NCI-H2227 (cell line): Measurements from ENCODE around the gene RMP24.
"Not testable (repeated sequence)": the region's sequence is repeated elsewhere in the genome, so short reads cannot be mapped to it uniquely, and the experiment has no call there.

Experiments used
- DNase-seq: peaks from one replicate; lab custom pipeline; 2025; ENCODE audit not compliant: unreplicated experiment; lab: John Stamatoyannopoulos, UW

RMP24 gene

DNA sequence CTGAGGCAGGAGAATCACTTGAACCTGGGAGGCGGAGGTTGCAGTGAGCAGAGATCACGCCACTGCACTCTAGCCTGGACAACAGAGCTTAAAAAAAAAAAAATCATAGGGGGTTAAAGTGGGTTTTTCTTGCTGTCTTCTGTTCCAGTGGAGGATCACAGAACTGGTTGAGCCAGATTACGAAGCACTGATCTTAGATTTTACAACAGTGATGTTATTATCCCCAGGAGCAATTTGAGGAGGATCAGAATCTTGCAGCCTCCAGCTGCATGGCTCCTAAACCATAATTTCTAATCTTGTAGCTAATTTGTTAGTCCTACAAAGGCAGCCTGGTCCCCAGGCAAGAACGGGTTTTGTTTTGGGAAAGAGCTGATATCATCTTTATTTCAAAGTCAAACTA is 4.6 kb upstream of the RMP24 start:
- not testable (repeated sequence) for DNase-seq

DNA sequence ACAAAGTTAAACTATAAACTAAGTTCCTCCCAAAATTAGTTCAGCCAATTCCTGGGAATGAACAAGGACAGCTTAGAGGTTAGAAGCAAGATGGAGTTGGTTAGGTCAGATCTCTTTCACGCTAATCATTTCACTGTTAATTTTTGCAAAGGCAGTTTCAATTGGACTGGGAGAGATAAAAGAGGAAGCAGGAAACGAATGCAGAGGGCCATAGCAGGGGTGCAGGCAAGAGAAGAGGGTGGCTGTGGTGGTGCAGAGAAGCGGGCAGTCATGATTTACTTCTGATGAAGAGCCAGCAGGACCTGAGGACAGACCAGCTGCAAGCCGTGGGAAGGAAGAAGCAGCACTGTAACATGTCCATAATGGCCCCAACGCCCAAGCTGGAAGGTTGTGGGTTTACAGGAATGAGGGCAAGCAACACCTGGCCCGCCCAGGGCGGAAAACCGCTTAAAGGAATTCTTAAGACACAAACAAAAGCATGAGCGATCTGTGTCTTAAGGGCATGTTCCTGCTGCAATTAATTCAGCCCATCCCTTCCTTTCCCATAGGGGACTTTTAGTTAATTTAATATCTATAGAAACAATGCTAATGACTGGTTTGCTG is 4.1 kb upstream of the RMP24 start:
- no peak for DNase-seq

DNA sequence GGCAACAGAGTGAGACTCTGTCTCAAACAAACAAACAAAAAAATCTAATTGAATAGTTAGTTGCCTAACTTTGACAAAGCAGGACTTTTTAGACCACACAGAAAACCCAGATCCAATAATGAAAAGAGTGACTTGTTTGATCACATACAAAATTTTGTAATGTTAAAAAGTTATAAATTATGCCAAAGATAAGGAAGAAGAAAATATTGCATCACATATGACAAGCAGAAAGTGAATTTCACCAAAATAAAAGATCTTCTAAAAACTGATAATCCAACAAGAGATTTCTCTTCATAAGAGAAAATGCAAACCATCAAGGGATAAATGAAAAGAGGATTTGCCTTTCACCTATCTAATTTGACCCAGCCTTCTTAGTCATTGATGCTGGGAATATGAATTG is 2.8 kb upstream of the RMP24 start:
- no peak for DNase-seq

DNA sequence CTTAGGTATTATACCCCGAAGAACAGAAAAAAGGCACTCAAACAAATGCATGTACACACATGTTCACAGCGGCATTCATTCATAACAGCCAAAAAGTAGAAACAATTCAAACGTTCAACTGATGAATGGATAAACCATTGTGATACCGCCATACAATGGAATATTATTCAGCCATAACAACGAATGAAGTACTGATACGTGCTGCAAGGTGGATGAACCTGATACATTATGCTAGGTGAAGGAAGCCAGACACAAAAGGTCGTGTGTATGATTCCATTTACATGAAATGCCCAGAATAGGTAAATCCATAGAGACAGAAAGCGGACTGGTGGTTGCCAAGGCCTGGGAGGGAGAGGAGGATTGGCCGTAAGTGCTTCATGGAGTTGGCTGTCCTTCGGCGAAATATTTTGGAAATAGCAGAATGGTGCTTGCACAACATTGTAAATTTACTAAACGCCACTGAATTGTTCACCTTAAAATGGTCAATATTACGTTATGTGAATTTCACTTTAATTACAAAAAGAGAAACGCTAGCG is 750 bp upstream of the RMP24 start:
- no peak for DNase-seq

DNA sequence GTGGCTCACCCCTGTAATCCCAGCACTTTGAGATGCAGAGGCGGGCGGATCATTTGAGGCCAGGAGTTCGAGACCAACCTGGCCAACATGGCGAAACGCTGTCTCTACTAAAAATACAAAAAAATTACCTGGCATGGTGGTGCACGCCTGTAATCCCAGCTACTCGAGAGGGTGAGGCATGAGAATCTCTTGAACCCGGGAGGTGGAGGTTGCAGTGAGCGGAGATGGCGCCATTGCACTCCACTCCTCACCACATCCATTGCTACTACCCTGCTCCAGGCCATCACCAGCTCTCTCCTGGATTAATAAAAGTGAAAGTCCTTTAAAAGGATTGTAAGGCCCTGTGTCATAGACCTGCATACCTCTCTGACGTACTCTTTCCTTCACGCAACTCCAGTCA is 1.2 kb downstream of the RMP24 start:
- no peak for DNase-seq

DNA sequence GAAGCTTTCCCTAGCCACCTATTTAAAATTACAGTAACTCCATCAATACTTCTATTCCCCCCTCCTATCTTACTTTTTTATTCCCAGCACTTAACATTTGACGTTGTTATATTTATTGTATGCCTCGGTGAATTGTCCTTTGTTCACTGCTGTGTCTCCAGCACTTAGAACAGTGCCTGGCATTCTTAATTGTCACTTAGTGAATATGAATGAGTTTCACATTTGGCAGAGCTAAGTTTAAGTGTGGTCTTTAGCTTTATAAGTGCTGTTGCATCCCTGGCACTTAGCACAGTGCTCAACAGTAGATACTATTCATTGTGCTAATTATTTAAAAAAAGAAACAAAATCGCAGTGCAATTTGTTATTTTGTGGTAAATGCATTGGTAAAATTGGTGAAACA is 1.7 kb downstream of the RMP24 start:
- no peak for DNase-seq

DNA sequence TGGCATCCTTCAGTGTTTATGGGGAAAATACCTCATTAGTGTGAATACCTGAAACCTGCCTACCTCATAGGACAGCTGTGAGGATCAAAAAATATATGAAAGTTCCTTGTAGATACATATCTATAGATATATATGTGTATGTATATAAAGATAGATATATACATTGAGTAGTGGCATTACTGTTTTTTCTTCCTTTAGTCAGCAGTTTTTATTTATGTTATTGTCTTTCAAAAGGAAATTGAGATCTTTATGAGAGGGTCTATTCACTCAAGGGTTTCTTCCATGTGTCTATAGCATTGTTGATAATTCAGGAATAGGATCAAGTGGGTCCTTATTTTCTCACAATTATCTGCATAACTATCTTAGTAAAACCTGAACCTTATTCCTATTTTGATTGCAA is 6.6 kb downstream of the RMP24 start:
- no peak for DNase-seq

DNA sequence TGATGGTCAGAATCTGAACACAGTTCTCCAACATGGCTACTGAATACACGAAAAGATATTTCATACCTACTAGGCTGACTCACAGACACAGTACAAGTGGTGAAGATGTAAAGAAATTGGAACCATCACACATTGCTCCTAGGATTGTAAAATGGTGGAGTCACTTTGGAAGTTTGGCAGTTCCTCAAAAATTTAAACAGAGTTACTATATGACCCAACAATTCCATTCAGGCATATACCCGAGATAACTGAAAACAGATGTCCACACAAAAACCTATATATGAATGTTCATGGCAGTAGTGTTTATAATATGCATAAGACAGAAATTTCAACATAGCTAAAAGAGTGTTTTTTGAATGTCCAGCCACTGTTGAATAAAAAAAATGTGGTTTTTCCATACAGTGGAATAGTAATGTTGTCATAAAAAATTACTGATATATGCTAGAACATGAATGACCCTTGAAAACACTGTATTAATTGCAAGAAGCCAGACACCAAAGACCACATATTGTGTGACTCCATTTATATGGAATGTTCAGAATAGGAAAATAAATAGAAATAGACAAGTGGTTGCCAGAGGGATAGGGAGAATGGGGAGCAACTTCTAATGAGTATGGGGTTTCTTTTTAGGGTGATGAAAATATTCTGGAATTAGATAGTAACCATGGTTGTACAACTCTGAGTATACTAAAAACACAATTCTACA is 10.1 kb downstream of the RMP24 start:
- no peak for DNase-seq

DNA sequence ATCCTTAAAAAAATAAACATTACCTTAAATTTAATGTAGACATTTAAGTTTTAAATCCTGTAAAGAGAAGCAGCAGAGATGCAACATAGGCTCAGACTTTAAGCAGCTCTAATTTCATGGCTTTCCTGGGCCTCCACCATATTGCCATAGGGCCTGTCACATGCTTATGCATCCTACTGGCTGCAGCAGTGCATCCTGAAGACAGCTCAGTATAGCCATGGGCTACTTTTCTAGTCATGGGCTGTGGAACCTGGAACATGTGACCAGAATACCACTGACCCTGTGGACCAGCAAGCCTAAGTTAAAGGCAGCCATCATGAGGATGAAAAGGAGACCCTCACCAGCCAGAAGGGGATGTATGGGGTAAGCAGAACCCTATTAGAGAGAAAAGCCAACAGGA is 10.7 kb downstream of the RMP24 start:
- no peak for DNase-seq

DNA sequence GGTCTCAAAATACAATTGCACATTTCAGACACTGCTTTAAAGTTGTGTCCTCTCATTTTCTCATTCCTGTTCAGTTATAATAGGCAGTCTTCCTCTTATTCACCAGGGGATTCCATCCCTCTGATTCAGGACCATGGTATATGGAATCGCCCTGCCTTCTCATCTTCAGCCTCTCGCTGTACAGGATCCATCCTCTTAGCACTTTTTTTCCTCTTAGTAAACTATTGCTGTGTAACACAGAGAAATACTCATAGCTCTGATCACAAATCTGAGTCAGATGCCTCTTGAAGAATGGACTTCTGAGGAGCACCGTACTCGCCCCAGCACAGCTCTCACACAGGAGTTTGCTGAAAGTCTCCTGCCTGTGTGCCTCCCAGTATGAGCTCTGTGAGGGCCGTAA is 11.3 kb downstream of the RMP24 start:
- DNase-seq: no peak

DNA sequence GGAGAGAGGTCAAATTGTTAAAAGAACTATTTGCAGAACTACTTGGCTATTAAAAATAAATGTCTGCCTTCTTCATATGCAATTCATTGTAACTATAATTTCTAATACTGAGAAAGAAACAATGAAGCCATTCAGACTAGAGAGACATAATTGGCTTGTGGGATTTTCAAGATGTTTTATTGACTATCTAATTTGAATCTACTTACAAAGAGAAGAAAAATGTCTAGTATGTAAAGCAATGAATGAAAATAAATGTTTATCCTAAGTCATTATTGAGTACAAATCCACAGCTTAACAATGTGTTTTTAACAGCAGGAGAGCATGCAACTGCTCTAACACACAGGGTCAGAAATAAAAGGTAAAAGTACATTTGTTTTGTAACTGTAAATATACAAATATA is 19.2 kb downstream of the RMP24 start:
- no peak for DNase-seq

DNA sequence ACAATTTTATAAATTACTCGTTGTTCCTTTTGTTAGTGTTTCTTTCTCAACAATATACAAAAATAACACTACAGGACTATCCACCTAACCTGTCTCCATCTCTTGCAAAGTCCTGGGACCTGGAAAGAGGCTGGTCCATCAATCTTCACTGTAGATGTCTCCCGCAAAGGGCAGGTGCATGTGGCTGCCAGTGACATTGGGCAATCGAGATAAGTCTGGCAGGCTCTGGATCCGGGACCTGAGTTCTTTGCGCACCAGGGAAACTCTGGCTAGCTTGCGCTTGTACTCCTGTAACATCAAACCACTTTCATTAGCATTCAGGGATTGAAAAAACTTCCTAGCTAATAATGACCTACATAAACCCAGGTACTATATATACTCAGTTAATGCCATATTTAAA is 20.5 kb downstream of the RMP24 start:
- no peak for DNase-seq

DNA sequence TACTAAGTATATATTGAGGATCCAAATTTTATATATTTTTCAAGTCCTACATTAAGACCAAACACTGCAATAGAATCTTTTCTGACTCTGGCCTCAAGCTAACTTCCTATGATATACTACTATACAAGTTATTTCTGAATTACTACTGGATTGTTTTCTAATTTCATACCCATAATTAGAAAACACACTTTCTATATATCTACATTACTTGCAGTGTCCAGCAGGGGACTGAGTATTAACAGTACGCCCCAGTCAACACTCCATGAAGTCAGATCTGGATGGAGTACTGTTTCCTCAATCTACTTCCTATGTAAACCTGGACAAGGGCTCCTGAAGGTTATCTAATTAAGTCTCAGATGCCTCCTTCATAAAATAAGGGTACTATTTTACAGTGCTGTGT is 26.5 kb downstream of the RMP24 start:
- DNase-seq: no peak

DNA sequence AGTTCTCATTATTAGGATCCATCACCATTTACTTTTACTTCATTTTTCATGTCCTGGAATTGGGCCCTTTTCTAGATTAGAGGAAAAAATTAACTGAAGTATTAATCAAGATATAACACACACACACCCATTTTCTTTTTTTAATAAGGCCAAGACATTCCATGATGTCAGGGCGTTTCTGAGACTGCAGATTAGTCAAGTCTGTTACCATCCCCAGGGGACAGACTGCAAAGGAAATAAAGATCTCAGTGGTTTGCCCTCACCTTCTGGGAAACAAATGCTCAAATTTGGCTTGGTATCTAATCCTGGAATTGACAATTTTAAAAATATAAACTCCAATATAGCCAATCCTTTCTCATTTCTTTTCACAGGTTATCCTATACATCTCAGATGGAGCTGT is 27.4 kb downstream of the RMP24 start:
- DNase-seq: no peak

DNA sequence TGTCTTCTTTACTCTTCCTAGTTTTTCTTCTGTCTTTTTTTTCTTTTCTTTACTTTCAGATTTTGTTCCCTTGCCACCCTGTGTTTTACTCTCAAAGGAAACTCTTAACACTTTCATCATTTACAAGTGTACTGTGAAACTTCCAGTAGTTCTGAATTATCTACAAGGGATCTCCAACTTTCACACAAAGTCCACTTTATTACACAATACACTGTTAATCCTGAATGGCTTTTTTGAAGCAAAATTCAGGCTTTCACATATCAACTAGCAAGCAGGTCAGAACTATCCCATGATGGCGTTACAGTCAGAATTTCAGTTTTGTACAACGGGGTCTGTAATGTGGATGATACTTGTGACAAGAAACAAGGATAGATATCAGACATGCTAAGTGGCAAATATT is 34.5 kb downstream of the RMP24 start:
- no peak for DNase-seq

DNA sequence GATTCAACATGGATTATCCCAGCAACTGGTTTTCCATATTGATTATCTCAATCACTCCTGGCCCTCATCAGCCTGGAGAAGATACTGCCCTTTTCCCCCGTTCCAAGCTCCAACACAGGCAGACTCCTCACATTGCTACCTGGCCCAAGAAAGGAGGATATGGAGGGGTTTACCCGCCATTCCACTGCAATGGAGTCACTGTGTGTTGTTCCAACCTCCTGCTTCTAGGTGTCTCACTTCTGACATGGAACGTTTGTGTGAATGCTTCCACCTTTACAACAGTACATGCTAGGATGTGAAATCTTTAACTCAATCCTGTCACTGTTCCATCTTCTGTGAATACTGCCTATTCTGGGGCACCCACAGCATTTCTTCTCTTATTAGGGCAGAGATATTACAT is 36.7 kb downstream of the RMP24 start:
- DNase-seq: no peak

DNA sequence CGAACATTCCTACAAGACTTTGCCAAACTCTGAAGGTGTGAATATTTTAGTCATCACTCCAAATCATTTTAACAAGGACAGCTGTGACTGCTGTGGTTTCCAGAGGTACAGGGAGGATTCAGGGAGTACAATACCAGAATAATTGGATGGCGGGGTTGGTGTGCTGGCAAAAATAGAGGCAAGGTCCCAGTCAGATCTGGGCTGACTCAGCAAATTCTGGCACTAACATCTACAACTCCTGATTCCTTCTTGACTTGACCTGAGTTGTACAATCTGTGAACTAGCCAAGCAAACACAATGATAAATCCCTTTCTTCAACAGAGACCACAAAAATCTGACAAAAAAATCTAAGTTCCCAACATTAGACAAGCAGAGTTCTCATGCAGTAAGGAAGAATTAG is 40.4 kb downstream of the RMP24 start:
- DNase-seq: no peak

DNA sequence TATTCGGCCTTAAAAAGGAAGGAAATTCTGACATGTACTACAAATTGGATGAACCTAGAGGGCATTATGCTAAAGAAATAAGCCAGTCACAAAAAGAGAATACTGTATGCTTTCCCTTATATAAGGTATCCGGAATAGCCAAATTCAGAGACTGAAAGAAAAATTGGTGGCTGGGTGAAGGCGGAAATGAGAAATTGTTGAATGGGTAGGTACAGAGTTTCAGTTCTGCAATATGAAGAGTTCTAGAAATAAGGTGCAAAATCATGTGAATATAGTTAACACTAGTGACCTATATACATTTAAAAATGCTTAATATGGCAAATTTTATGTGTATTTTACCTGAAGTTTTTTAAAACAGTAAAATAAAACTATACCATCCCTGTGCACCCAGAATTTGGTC is 43.1 kb downstream of the RMP24 start:
- DNase-seq: no peak

DNA sequence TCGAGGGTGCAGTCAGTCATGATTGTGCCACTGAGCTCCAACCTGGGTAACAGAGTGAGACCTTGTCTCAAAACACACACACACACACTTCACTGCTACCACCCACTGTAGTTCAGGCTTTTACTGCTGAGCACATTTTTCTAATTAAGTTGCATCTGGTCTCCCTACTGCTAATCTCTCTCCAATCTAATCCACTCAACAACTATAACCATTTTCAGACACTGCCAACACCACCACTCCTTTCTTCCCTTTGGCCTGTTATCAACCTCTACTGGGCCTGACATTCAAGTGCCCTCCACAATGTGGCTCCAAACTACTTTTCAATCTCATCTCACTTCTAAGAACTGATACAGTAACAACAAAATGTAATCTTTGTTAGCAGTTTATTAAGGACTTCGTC is 44.8 kb downstream of the RMP24 start:
- DNase-seq: no peak

DNA sequence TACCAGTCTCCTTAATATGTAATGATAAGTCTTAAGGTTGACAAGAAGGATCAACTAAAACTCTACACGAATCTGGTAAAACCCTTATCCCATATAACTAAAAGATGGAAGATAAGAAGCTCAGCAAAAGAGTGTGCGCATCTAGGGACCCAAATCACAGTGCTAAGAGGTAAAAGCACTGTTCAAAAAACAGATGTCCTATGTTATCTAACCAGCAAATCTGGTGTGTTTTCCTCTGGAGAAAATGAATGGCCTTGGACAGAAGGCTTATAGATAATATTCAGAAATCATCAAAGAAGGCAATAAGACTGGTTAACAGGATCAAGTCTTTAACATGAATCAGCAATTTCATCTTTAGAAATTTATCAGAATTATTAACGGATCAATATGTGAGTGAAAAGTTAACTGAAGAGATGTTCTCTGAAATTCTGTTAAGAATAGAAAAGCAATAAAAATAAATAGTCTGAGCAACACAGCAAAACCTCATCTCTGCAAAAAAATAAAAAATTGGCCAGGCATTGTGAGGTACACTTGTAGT is 47.8 kb downstream of the RMP24 start:
- DNase-seq: no peak

DNA sequence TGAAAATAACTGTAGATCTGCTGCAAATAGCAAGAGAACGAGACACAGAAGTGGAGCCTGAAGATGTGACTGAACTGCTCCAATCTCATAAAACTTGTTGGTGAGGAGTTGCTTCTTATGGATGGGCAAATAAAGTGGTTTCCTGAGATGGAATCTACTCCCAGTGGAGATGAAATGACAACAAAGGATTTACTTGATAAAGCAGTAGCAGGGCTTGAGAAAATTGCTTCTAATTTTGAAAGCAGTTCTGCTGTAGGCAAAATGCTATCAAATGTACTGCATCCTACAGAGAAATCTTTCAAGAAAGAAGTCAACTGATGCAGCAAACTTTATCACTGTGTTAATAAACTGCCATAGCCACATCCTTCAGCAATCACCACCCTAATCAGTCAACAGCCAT is 50.9 kb downstream of the RMP24 start:
- no peak for DNase-seq

DNA sequence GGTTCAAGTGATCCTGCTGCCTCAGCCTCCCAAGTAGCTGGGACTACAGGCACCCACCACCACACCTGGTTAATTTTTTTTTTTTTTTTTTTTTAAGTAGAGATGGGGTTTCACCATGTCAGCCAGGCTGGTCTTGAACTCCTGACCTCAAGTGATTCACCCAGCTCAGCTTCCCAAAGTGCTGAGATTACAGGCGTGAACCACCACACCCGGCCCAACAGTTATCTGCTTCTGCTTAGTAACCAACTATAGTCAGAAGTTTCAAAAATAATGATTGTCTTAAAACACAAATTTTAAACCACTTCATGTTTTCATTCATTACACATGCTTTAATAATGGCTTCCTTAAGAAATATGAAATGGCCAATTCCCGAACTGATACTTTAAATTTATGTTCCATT is 51.8 kb downstream of the RMP24 start:
- not testable (repeated sequence) for DNase-seq

DNA sequence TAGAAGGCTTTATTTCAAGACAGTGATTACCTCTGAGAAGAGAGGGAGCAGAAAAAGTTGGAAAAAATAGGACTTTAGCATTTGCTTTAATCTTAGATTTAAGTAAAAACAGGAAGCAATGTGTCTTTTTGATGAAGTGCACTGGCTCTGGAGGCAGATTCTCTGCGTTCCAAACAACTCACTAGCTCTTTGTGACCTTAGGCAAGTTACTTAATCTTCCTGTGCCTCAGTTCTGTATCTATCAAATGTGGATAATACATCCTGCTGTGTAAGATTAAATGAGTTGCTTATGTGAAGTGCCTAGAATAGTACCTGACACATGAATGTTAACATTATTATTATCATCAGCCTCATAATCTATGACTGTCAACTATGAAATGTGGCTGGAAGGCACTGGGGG is 52.5 kb downstream of the RMP24 start:
- DNase-seq: no peak
